Measurements from ENCODE around the gene APOL2. TPM values are rescaled to one million over a fixed set of nuclear protein-coding genes. Genes with fewer than 3 reads are reported as not detected.

Gene APOL2
- total RNA-seq, 2 donors from 2014 or later, result 2.1 to 7.9 TPM

DNA sequence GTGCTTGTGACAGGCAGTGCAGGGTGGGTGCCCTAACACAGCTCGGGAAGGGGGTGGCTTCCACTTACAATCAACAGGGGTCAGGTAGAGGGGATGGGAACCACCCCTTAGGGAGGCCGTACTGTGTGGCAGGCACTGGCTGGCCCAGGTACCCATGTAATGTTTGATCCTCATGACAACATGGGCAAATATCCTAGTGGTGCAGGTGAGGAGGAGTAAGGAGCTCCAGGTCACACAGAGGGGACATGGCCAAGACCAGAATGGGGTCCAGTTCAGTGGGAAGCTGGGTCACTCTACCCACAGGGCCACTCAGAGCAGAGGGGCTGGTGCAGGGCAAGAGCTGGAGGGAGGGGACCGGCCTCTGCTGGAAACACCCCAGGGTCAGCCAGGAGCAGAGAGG lies 40.8 kb downstream of the APOL2 start:
- peak; percentile 30 for DNase-seq
- peaks cover 2% of the 10 kb centered on the region for H3K27me3 Mint-ChIP-seq (ENCODE audit: insufficient read depth)
- H3K4me1 Mint-ChIP-seq, result peaks cover 21% of the 10 kb centered on the region
- no peaks in the 10 kb centered on the region for H3K36me3 ChIP-seq (ENCODE audit: control insufficient read depth, insufficient read depth, low read length)
- H3K9me3 ChIP-seq (ENCODE audit: control insufficient read depth, low read length), result no peaks in the 10 kb centered on the region
- no peaks in the 10 kb centered on the region for H3K36me3 Mint-ChIP-seq (ENCODE audit: low read depth)
- no peak overlapping the region for H3K27ac Mint-ChIP-seq
- no peaks in the 10 kb centered on the region for H3K27me3 ChIP-seq (ENCODE audit: control insufficient read depth, insufficient read depth, low read length, poor library complexity, severe bottlenecking)
- 89 to 93% methylated on average over 2 to 3 of the region's 3 CpGs for WGBS, 2 experiments (ENCODE audit: insufficient coverage in 1 of 2, insufficient read length in 1 of 2)
- H3K9ac ChIP-seq (ENCODE audit: extremely low read depth, low read length, poor library complexity, severe bottlenecking), result no peak overlapping the region
- TF ChIP-seq, protein P1, sequence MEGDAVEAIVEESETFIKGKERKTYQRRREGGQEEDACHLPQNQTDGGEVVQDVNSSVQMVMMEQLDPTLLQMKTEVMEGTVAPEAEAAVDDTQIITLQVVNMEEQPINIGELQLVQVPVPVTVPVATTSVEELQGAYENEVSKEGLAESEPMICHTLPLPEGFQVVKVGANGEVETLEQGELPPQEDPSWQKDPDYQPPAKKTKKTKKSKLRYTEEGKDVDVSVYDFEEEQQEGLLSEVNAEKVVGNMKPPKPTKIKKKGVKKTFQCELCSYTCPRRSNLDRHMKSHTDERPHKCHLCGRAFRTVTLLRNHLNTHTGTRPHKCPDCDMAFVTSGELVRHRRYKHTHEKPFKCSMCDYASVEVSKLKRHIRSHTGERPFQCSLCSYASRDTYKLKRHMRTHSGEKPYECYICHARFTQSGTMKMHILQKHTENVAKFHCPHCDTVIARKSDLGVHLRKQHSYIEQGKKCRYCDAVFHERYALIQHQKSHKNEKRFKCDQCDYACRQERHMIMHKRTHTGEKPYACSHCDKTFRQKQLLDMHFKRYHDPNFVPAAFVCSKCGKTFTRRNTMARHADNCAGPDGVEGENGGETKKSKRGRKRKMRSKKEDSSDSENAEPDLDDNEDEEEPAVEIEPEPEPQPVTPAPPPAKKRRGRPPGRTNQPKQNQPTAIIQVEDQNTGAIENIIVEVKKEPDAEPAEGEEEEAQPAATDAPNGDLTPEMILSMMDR (conservative IDR thresholded peaks at IDR 0.05), result no peak
- H3K4me3 ChIP-seq (ENCODE audit: low read length), result no peak overlapping the region
- H3K9me3 Mint-ChIP-seq, result no peaks in the 10 kb centered on the region
- H3K4me3 Mint-ChIP-seq, result no peak overlapping the region
- H3K27ac ChIP-seq (ENCODE audit: low read depth, low read length), result no peak overlapping the region
- peaks cover 6% of the 10 kb centered on the region for H3K4me1 ChIP-seq (ENCODE audit: control insufficient read depth, insufficient read depth, low read length)

DNA sequence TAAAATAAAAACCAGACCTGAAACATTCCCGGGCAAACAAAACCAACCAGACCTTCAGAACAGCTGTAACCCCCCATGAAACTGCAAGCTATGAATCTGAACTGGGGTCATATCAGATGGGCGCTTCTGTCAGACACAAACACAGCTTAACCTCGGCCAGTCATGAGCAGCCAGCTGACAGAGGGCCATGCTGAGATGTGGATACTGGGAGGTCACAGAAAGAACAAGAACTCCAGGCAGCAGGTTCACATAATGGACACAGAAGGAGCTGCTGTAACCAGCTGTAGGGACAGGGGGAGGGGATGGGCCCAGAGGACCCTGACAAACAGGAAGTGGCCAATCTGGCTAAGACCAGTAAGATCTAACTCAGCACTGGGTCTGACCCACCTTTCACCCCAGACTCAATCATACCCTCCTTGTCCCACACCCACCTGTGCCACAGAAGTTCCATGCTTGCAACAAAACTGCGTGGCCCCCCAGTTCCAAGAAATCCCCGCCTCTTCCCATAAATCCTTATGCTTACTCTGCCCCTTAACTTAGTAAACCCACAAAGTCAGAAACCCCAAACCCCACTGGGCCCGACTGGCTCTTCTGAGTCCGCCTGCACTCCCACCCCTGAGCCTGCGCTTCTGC lies 41.7 kb downstream of the APOL2 start:
- H3K27me3 Mint-ChIP-seq (ENCODE audit: insufficient read depth), result peaks cover 2% of the 10 kb centered on the region
- peak; percentile 61 for DNase-seq
- TF ChIP-seq, protein P1 (conservative IDR thresholded peaks at IDR 0.05), result no peak
- Histone ChIP-seq H3K27ac (ENCODE audit: low read depth, low read length) (peak overlapping the region; percentile 25), H3K9ac (ENCODE audit: extremely low read depth, low read length, poor library complexity, severe bottlenecking) (no peak overlapping the region), H3K36me3 (ENCODE audit: control insufficient read depth, insufficient read depth, low read length) (no peaks in the 10 kb centered on the region), H3K4me3 (ENCODE audit: low read length) (no peak overlapping the region), H3K27me3 (ENCODE audit: control insufficient read depth, insufficient read depth, low read length, poor library complexity, severe bottlenecking) (no peaks in the 10 kb centered on the region), H3K4me1 (ENCODE audit: control insufficient read depth, insufficient read depth, low read length) (peaks cover 6% of the 10 kb centered on the region), H3K9me3 (ENCODE audit: control insufficient read depth, low read length) (no peaks in the 10 kb centered on the region)
- no peaks in the 10 kb centered on the region for H3K36me3 Mint-ChIP-seq (ENCODE audit: low read depth)
- H3K27ac Mint-ChIP-seq, result peak overlapping the region; percentile 86
- 86% methylated on average over 6 to 8 of the region's 8 CpGs for WGBS, 2 experiments (ENCODE audit: insufficient coverage in 1 of 2, insufficient read length in 1 of 2)
- no peaks in the 10 kb centered on the region for H3K9me3 Mint-ChIP-seq
- H3K4me1 Mint-ChIP-seq, result peaks cover 21% of the 10 kb centered on the region
- peak overlapping the region; percentile 37 for H3K4me3 Mint-ChIP-seq

DNA sequence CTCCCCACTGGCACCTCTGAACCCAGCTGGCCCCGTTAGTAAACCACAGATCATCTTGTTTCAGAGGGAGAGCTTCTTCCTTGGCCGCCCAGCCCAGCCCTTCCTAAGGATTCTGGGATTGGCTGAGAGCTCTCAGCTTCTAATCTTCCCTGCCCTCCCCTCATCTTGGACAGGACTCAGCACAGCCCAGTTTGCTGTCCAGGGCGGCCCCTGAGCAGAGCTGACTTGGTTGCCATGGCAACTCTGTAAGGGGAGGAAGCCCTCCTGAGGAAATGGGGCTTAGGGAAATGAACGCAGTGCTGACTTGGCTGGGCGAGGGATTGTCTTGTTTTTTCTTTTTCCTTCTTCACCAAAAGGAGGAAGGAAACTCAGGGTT lies 42.3 kb downstream of the APOL2 start:
- Mint-ChIP-seq H3K27ac (peak overlapping the region; percentile 86), H3K36me3 (ENCODE audit: low read depth) (no peaks in the 10 kb centered on the region), H3K4me3 (peak overlapping the region; percentile 37), H3K4me1 (peaks cover 21% of the 10 kb centered on the region), H3K27me3 (ENCODE audit: insufficient read depth) (peaks cover 2% of the 10 kb centered on the region), H3K9me3 (no peaks in the 10 kb centered on the region)
- Histone ChIP-seq H3K4me3 (ENCODE audit: low read length) (no peak overlapping the region), H3K36me3 (ENCODE audit: control insufficient read depth, insufficient read depth, low read length) (no peaks in the 10 kb centered on the region), H3K9me3 (ENCODE audit: control insufficient read depth, low read length) (no peaks in the 10 kb centered on the region), H3K27ac (ENCODE audit: low read depth, low read length) (peak overlapping the region; percentile 54), H3K9ac (ENCODE audit: extremely low read depth, low read length, poor library complexity, severe bottlenecking) (peak overlapping the region; percentile 3), H3K4me1 (ENCODE audit: control insufficient read depth, insufficient read depth, low read length) (peaks cover 6% of the 10 kb centered on the region), H3K27me3 (ENCODE audit: control insufficient read depth, insufficient read depth, low read length, poor library complexity, severe bottlenecking) (no peaks in the 10 kb centered on the region)
- TF ChIP-seq, protein P1 (conservative IDR thresholded peaks at IDR 0.05), result no peak
- DNase-seq, result peak; percentile 92
- WGBS, 2 experiments (ENCODE audit: insufficient coverage in 1 of 2, insufficient read length in 1 of 2), result 39% methylated on average over 4 of the region's 5 CpGs; no CpG with 5 or more reads in 1 of the 2 experiments
